PFSK-1 (cell line): ENCODE data around the gene PRXL2C.

Experiments
- FOXP2 ChIP-seq: optimal IDR thresholded peaks from 2 replicates; pipeline ENCODE3; 2011; ENCODE audit warnings: borderline replicate concordance, control low read depth, inconsistent platforms; ENCODE audit not compliant: insufficient read depth; ENCODE audit errors: extremely low read length, extremely low read depth
- POLR2AphosphoS5 ChIP-seq: IDR thresholded peaks from 2 replicates; pipeline ENCODE4 v1.6.1; 2012; ENCODE audit warnings: low read depth, mild to moderate bottlenecking, control low read depth, low read length, moderate library complexity
- REST ChIP-seq, 2 experiments: IDR thresholded peaks; 2 replicates each; pipeline versions ENCODE4 v1.6.1 to v1.8.0; 2011 to 2012; ENCODE audit warnings: low read depth in 2 of 2, low read length in 2 of 2, control low read depth in 1 of 2, inconsistent platforms in 1 of 2, mild to moderate bottlenecking in 1 of 2, moderate library complexity in 1 of 2; ENCODE audit not compliant: insufficient read depth in 1 of 2
- SIN3A ChIP-seq: IDR thresholded peaks from 2 replicates; pipeline ENCODE4 v1.6.1; 2012; ENCODE audit warnings: mild to moderate bottlenecking, low read length, moderate library complexity, borderline replicate concordance; ENCODE audit not compliant: insufficient read depth
- TAF1 ChIP-seq: IDR thresholded peaks from 2 replicates; pipeline ENCODE4 v1.6.1; 2012; ENCODE audit warnings: low read length, control low read depth, borderline replicate concordance; ENCODE audit not compliant: insufficient read depth

Gene PRXL2C

GRCh38 chr9:96604004-96604319, 51.2 kb downstream of the PRXL2C start:
- no peak for TF ChIP-seq SIN3A
- TF ChIP-seq FOXP2, result no peak
- no peak for TF ChIP-seq TAF1
- TF ChIP-seq POLR2AphosphoS5, result no peak
- no peak for TF ChIP-seq REST (IDR thresholded peaks at IDR 0.05; ENCODE audit: insufficient read depth in 1 of 2, low read depth in 2 of 2, low read length in 2 of 2)

- no peak for TF ChIP-seq POLR2AphosphoS5
Measured at GRCh38 chr9:96603305-96604003, 51.7 kb downstream of the PRXL2C start.

- no peak for TF ChIP-seq SIN3A
- TF ChIP-seq POLR2AphosphoS5, result no peak
- no peak for TF ChIP-seq TAF1
- TF ChIP-seq FOXP2, result no peak
- no peak for TF ChIP-seq REST (IDR thresholded peaks at IDR 0.05; ENCODE audit: insufficient read depth in 1 of 2, low read depth in 2 of 2, low read length in 2 of 2)
Measured at GRCh38 chr9:96599298-96599697, 55.8 kb downstream of the PRXL2C start.

GRCh38 chr9:96596601-96597111, 58.5 kb downstream of the PRXL2C start:
- TF ChIP-seq REST (IDR thresholded peaks at IDR 0.05; ENCODE audit: insufficient read depth in 1 of 2, low read depth in 2 of 2, low read length in 2 of 2) (no peak), FOXP2 (no peak), POLR2AphosphoS5 (no peak), SIN3A (no peak), TAF1 (no peak)
